T-helper 2 cell treated with Interferon-gamma antibody and Interleukin-4, amounts not matched to agents 100 ng/mL and 5 ng/mL, for 36 hours (primary cell): Measurements from ENCODE around the gene EBF3. TPM values are rescaled to one million over a fixed set of nuclear protein-coding genes. Genes with fewer than 3 reads are reported as not detected.

Source experiments
- intact Hi-C: fragments of 100-400 bp; cut with micrococcal nuclease; formaldehyde crosslinking; loops from one replicate; pipeline ENCODE4 v1.15.1; 2023
- total RNA-seq: library from RNA; stranded (reverse); gene quantifications from 2 replicates; pipeline ENCODE4 v1.2.3, GENCODE V29; 2022

Gene EBF3
- total RNA-seq, 1 donor from 2014 or later: not detected

DNA sequence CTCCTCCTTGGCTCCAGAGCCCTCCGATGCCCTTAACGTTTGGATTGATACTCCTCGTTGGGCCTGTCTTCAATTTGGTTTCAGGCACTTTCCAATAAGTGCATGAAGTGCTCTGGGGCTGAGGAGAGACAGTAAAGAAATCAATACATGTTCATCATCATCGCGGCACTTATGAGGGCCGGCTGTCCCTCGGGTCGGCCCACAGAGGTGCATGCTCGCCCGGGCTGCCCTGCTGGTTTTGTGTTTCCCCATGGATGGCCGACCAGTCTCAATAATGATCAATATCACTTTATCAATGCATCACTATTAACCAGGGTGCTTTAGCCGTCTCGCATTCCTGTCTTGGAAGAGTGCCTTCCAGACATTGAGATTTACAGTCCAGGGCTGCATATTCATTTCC lies 154.2 kb downstream of the EBF3 start:
- intact Hi-C loops: no loop called here

DNA sequence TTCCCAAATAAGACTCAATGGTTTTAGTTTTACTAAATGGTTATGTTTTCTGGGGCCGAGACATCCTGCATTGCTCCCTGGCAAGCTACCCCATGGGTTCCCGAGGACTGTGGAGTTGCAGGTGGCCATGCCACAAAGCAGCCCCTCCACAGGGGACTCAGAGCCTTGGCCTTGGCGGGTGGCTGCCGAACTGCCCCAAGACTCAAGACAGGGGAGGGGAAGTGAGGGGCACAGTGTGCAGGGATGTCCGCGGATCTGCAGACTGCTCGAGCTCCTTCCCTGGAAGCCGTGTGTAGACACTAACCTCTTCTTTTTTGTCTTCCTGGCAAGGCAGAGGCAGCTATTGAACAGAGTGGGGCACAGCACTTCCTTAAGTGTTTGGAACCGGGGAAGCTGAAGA lies 154.6 kb downstream of the EBF3 start:
- intact Hi-C loops: no loop called here

DNA sequence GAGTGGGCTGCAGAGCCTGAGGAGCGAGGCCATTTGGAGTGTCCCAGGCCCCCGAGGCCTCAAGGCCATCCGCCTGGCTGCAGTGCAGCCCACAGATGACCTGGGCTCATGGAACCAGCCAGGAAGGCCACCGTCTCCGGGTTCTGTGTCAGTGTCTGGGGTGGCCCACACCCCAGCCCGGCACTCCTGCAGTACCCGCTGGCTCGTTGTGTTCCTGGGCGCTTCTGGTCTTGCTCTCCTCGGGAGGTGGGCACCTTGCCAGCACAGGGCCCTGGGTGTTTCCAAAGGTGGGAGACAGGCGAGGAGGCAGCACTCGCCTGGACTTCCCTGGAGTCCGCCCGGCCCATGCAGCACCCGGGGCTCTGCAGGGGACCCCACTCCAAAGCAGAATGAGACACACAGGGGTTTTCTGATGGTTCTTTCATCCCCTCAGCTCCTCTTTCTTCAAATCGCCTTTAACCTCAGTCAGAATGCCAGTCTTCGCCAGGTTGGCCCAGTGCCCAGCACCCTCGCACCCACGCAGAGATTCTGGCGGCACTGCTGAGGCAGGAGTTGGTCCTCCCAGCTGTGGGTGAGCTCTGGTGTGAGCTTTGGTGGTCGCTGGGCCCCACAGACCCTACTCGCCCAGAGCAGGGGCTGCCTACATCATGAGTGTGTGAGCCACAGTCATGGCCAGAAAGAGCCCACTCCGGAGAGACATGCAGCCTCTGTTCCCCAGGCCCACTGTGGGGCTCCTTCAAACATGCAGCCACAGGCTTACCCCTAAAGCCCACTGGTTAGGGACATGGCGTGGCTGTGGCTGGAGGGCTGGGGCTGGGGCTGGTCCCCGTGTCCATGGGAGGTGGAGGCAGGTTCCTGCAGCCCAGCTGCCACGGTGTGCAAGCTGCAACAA lies 155.7 kb downstream of the EBF3 start:
- intact Hi-C loops: no loop called here

DNA sequence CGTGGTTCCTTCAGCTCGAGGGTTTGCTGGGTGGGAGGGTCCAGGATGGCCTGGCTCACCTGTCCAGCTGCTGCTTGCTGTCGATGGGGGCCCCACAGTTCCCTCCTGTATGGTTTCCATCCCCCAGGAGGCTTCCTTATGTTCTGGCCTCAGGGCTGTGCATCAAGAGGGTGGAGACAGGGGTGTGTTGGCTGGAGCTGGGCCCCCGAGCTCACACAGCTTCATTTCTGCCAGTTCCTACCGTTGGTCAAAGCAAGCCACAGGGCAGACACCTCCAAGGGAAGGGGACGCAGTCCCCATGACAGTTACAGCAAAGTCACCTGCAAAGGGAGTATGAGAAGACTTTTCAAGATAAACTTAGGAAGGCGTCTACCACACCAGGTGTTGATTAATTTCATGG lies 156.9 kb downstream of the EBF3 start:
- intact Hi-C loops: no loop called here

DNA sequence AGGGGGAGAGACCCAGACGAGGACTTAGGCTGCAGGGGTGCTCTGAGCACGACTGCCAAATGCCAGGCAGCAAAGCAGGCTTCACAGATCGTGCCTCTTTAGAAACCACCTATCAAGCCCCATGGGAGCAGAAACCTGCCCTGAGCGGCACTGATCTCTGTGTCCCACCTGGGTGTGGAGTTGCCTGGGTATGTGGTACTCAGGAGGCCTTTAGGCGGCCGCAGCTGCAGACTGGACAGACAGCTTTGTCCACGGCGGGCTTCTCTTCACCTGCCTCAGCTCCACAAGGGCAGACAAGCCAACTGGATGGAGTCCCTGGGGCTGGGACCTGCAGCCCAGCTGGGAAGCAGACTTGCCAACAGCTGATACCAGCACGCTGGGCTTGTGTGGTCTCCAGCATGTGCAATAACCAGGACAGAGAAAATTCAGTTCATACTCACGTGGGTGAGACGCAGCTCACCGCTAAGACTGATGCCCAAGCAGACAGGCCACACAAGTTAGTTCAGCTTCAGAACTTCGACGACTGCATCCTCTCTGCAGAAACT lies 163.2 kb downstream of the EBF3 start:
- intact Hi-C loops: no loop called here

DNA sequence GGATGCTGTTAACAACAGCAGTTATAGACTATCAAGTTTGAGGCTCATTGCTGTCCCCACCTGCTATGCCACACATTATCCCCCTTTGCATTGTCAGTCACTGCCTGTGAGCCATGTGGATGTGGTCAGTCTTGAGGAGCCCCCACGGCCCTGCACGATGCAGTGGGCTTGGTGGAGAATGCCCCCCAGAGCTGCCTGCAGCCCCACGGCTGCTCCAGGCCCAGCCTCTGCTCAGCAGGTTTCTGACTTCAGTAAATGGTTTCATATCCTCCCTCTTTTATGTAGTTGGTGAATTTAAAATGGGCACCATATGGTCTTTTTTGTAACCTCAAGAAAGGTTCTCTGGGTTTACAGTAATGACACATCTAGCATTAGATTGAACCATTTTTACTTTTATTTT lies 164.1 kb downstream of the EBF3 start:
- intact Hi-C loops: no loop called here

GRCh38 chr10:129796710-129797420 lies 167.2 kb downstream of the EBF3 start:
- intact Hi-C loops: no loop called here

DNA sequence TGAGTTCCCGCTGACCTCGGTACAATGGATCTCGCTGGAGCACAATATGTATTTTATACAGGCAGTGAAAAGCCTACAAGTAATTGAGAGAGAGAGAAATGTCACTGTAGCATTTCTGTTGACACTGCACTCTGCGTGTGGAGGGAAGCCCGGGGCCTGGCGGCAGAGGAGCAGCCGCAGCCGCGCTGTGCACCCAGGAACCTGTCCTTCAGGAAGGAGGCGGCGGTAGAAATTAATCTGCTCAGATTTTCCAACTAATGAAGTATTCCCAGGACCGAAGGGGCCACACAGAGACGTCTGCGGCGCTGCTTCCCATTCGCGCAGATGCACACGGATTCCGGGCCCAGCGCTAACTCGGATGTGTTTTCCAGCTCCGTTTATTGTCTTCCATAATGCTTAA lies 170.1 kb downstream of the EBF3 start:
- intact Hi-C loops: no loop called here

DNA sequence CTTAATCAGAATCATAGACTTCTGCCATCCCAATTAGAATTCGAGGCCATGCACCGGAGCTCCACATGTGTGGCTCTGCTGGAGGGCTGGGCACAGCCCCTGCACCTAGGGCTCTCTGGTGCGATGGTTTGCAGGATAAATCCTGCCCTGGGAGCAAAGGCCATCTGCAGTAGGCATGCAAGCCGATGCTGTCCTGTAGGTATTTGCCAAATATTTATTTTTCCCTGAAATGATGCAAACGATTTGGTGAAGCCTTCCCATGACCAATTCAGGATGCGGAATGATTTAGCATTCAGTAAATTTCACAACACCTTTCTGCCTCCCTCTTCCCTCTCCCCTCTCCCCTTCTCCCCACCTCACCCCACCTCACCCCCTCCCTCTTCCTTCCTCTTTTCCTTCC lies 170.6 kb downstream of the EBF3 start:
- intact Hi-C loops: no loop called here

DNA sequence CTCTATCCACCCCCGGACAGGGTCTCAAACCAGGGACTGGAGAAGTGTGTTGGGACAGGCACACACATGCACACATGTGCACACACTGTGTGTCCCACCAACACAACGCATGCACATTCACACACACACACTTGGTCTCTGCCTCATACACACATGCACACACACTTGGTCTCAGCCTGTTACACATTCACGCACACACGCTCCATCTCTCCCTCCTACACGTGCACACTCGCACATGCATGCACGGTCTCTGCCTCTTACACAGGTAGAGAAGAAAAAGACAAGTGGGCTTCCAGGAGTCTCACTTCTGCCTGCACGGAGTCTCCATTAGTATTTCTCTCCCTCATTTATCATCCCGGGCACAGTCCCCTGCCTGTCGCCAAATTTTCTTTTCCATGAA lies 171.2 kb downstream of the EBF3 start:
- intact Hi-C loops: no loop called here

- intact Hi-C loops: no loop called here
These were observed 171.9 kb downstream of the EBF3 start for GRCh38 chr10:129792141-129792540.

- intact Hi-C loops: no loop called here
These were observed 173.2 kb downstream of the EBF3 start for GRCh38 chr10:129790715-129791446.

DNA sequence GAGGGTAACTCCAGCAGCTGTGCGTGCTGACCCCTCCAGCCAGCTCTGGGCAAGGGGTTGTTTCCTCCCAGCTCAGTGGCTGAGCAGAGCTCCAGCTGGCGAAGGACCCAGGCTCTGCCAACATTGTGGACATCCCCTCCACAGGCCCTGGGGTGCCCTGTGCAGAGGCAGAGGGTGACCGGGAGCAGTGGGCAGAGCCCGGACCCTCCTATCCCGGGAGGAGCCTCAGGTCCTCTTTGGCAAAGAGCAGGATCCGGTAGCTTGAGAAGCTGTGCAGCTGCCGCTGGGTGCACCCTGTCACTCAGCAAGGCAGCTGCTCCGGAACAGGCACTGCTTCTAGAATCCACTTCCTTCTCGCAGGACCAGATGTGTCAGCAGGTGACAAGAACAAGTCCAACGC lies 175.9 kb downstream of the EBF3 start:
- intact Hi-C loops: no loop called here

GRCh38 chr10:129787557-129787956 lies 176.5 kb downstream of the EBF3 start:
- intact Hi-C loops: no loop called here

DNA sequence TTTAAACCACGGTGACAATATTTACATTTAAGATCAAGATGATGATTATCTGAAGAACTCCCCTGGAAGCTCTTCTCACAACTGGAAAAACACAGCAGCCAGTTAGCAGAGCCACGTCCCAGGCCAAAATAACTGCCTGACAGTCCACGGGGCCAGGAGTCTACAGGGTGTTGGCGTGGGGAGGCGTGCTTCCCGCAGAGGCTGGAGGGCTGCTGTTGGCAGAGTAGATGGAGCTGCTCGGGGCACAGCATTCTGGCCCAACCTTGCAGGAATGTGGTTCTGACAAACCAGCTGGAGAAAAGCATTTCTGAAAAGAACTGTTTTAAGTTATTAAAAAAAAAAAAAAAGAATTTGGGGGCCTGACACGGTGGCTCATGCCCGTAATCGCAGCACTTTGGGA lies 177.9 kb downstream of the EBF3 start:
- intact Hi-C loops: no loop called here

GRCh38 chr10:129785536-129785981 lies 178.5 kb downstream of the EBF3 start:
- intact Hi-C loops: no loop called here

Other genes starting within 250 kb of the EBF3 start
- 3.9 and 4.9 TPM in 2 replicates for gene C10orf143, start 146.6 kb upstream of the EBF3 start, total RNA-seq
- gene GLRX3, start 172.1 kb upstream of the EBF3 start, total RNA-seq: 90.3 and 97.7 TPM in 2 replicates